NCI-H748 (cell line): ENCODE data around the gene PTPRN2.

Experiments
- DNase-seq: peaks from one replicate; lab custom pipeline; 2025; ENCODE audit not compliant: unreplicated experiment; lab: John Stamatoyannopoulos, UW

Gene PTPRN2

DNA sequence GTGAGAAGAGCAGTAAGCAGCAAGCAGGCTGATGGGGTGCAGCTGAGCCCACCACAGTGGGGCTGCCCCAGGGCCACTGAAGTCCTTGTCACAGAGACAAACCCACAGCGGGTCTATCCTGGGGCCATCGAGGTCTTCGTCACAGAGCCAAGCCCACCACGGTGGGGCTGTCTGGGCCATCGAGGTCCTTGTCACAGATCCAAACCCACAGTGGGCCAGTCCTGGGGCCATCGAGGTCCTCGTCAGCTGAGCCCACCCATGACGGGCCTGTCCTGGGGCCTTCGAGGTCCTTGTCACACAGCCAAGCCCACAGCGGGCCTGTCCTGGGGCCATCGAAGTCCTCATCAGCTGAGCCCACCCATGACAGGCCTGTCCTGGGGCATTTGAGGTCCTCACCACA is 700.9 kb downstream of the PTPRN2 start:
- DNase-seq: no peak

DNA sequence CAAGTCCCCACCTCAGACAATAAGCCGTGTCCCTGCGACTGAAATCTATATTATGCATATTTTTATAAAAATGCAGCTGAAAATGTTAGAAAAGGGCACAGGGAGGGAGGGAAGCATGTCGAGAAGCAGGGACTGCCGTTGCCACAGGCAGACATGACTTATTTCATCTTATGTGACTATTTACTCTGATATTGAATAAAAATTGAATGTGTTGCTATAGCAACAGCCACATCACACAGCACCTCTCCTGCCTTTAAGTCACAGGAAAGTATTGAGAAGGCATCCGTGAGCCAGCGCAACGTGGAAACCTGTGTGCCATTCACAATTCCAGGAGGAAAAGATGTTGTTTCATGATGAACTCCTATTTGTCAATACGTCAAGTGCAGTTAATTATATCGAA is 701.4 kb downstream of the PTPRN2 start:
- no peak for DNase-seq

DNA sequence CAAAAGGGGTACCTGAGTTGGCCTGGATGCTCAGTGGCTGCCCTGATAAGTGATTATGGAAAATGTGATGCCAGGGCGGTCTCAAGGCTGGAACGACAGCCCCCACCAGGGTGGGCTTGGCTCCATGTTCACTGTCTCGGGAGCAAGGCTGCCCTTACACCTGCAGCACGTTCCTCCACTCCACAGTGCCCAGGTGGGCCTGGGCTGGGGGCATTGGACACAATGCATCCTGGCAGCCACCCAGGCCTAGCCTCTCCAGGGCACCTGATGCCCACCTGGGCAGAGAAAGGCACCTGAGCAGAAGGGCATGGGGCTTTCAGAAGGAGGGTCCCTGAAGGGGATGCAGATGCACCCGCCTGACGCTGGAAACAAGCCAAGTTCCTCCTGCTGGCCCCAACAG is 702.5 kb downstream of the PTPRN2 start:
- DNase-seq: no peak

DNA sequence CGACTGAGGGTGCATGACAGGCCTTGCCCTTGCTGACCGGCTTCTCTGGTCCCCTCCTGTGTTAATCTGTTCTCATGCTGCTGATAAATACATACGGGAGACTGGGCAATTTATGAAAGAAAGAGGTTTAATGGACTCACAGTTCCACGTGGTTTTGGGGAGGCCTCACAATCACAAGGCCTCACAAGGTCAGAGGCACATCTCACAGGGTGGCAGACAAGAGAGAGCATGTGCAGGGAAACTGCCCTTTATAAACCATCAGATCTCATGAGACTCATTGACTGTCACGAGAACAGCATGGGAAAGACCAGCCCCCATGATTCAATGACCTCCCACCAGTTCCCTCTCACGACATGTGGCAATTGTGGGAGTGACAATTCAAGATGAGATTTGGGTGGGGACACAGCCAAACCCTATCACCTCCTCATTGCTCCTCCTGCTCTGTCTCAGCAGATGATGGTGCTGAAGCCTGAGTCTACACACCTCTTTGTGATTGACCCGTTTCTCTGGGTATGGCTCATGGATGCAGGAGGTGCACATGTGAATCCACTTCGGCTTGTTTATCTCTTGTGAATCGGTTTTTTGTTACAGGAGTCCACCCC is 703.1 kb downstream of the PTPRN2 start:
- DNase-seq: no peak

DNA sequence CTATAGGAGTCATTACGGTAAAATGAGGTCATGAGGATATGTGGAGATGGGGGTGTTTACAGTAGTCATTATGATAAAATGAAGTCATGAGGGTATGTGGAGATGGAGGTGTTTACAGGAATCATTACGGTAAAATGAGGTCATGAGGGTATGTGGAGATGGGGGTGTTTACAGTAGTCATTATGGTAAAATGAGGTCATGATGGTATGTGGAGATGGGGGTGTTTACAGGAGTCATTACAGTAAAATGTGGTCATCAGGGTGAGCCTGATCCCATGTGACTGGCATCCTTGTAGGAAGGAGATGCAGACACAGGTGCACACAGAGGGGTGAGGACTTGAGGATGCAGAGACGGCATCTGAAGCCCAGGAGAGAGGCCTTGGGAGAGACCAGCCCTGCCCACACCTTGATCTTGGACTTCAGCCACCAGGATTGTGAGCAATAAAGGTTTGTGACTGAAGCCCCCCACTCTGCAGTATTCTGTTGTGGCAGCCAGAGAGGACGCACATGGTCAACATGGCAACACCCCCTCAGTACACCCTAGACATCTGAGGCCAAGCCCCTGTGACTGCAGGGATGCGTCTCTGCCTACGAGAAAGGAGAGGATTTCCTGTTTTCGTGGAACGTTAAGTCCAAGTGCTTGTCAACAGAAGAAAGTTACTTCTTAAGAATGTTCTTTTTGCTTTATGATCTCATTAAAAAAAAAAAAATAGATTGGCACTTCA is 706.4 kb downstream of the PTPRN2 start:
- DNase-seq: peak; percentile 22

DNA sequence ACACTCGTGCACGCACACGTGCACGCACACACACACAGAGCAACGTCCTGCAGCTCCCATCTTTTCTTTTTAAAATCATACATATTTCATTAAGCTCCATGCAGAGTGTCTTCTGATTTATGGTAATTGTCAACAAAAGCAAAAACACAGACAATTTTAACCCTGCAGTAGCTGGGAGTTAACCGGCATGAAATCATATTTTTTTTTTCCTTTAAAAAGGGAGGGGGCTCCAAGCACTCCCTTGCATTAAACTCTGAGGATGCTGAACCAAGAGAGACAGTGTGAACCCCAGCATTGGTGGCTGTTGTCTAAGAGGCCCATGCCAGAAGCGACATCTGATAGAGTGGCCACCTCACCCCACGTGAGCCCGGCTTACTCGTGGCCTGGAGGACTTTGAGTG is 708.2 kb downstream of the PTPRN2 start:
- no peak for DNase-seq

DNA sequence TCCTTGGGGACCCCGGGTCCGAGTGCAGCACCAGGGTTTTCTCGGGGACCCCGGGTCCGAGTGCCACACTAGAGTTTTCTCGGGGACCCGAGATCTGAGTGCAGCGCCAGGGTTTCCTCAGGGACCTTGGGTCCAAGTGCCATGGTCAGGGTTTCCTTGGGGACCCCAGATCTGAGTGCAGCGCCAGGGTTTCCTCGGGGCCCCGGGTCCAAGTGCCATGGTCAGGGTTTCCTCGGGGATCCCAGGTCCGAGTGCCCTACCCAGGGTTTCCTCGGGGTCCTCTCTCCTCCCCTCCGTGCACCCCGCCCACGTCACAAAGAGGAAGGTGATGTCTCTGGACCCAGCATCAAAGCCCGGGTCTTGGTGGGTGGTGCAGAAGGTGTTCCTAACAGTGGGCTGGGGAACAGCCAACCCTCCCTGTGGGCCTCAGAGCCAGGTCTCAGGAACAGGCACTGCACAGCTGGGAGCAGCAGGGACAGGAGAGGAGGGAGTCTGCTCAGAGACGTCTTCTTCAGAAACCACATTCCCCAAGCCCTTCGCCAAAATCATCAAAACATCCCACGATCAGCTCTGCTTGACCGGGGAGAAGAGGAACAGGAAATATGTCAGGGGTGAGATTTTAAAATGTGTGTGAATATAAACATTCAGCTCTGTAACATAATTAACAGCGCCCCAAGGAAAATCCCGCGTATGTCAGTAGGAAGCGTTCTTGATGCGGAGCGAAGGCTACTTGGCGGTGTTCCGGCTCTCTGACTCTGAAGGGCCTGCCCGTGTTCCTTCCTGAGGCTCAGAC is 710.1 kb downstream of the PTPRN2 start:
- DNase-seq: no peak

DNA sequence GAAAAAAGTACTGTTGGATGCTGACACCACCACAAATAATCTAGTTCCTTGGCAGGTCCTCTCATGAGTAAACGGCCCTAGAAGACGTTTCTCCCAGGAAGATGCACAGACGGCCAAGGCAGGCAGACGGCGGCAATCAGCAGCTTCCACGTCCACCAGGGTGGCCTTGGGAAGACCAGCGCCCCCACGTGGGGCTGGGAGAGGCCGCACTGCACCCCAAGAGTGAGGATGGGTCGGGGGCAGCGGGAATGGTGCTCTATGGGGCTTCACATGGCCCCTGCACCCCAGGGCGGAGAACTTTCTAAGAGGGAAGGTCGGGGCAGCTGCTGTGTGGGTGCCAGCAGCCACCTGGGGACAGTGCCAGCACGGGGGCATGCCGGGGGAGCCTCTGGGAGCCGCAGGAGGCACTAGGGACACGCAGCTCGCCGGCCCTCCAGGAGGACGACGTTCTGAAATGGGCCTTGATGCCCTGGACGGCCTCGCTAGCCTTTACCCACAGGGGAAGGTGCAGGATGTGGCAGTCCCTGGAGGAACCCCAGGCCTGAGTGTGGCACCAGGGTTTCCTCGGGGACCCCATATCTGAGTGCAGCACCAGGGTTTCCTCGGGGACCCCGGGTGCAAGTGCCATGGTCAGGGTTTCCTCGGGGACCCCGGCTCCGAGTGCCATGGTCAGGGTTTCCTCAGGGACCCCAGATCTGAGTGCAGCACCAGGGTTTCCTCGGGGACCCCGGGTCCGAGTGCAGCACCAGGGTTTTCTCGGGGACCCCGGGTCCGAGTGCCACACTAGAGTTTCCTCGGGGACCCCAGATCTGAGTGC is 710.9 kb downstream of the PTPRN2 start:
- no peak for DNase-seq

DNA sequence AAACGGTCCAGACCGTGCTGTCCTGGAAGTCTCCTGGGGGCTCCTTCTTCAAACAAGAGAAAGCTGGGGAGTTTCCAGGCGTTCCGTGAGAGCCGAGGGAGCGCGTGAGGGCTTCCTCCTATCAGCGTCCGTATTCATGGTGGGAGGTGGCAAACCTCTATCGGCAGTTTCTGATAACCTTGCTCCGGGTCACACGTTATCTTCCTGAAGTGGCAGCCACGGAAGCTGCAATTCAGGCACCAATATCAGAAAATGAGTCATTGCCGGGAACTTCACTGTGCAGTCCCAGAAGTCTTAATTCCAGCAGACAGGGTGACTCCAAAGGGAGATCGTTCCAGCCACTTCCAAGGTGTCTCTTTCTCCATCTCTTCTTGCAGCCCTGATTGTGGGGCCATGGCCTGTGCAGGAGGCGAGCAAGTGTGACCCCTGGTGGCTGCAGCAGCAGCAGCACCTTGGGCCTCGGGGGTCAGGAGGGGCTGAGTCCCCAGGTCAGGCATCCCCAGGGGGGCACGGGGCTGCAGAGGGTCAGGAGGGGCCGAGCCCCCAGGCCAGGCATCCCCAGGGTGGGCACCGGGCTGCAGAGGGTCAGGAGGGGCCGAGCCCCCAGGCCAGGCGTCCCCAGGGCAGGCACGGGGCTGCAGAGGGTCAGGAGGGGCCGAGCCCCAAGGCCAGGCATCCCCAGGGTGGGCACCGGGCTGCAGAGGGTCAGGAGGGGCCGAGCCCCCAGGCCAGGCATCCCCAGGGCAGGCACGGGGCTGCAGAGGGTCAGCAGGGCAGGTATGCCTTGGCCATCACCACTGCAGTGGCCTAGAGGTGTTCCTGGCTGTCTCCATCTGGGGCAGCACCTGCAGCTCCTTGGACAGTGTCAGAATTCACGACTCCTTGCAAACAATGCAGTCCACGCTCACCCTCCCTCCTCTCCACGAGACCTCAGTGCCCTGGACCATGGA is 712.1 kb downstream of the PTPRN2 start:
- DNase-seq: peak; percentile 43

DNA sequence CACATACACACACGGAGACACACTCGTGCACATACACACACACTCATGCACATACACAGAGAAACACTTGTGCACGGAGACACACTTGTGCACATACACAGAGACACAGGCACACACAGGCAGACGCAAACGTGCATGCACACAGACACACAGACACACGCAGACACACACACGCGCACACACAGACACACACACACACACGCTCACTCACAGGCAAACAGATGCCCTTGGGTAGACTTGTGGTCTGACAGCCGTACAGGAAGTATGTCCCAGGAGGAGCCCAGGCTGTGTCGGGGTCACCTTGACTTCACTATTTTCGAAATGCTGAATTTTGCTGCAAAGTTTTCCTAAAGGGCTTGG is 712.8 kb downstream of the PTPRN2 start:
- DNase-seq: no peak

DNA sequence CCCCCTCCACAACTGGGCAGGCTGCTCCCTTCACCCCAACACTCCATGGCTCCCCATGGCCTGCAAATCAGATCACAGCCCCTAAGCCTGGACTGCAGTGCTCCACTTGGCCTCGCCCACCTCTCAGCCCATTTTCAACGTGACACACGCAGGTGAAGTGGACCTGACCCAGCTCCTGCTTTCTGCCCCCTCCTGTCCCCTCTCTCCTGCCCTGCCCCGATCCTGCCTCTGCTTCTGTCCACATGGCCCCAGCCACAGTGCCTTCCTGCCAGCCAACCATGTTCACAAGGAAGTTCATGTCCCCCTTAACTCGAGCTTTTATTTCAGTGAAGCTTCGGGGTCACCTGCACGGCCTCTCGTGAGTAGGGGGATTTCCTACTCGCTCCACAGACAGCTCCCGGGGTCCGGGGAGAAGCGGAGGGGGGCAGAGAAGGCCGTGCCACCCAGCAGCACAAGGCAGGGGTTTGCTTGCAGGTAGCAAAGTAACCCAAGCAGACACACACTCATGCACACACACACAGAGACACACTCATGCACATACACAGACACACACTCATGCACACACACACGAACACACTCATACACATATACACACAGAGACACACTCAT is 713.3 kb downstream of the PTPRN2 start:
- DNase-seq: no peak

DNA sequence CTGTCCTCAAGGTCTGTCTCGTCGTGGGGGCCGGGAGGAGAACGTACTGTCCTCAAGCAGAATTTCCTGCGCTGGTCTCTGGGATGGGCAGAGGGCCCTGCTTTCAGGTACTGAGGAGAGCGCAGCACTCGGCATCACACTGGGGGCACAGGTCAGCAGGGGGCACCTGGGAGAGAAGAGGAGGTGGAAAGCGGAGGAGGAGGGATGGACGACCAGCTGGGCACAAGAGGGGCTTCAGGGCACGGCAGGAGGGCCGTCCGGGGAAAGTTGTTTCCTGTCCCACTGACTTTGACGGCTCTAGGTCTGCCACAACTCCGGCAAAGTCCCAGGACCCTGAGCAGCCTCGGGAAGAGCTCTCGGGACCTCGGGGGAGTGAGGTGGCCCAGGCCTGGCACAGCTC is 714.0 kb downstream of the PTPRN2 start:
- no peak for DNase-seq

DNA sequence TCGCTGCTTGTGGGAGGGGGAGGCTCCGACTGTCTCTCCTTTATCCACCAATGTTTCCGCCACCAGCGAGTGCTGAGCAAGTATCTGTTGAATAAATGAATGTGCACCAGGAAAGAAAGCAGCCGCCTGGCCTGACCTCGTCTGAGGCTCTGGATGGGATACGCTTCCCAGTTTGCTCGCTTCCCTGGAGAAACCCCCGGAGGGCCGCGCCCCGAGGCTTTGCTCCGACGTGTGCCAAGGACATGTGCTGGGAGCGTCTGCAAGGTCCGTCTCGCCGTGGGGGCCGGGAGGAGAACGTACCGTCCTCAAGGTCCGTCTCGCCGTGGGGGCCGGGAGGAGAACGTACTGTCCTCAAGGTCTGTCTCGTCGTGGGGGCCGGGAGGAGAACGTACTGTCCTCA is 714.4 kb downstream of the PTPRN2 start:
- no peak for DNase-seq

DNA sequence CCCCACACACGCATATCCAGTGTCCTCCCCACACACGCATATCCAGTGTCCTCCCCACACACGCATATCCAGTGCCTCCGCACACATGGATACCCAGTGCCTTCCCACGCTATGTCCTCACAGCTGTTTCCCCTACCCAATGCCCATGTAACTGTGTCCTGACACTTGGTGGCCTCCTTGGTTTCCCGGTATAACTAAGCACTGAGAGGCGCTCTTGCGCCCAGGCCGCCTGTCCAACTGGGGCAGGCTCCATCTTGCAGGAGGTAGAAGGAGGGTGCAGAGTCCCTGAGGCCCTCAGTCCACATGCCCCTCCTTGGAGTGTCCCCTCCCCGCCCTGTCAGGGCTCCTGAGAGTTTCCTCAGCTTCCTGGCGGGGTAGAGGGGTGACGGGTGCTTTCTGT is 715.2 kb downstream of the PTPRN2 start:
- DNase-seq: no peak

DNA sequence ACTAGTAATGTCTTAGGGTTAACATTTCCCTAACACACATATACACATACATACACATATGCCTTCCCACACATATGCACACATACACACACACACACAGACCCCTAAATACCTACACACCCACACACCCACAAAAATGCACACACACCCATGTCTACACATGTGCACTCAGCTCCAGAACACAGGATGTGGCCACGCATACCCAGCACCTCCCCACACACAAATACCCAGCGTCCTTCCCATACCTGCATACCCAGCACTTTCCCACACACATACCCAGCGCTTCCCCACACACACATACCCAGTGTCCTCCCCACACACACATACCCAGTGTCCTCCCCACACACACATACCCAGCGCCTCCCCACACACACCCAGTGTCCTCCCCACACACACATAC is 715.9 kb downstream of the PTPRN2 start:
- no peak for DNase-seq

DNA sequence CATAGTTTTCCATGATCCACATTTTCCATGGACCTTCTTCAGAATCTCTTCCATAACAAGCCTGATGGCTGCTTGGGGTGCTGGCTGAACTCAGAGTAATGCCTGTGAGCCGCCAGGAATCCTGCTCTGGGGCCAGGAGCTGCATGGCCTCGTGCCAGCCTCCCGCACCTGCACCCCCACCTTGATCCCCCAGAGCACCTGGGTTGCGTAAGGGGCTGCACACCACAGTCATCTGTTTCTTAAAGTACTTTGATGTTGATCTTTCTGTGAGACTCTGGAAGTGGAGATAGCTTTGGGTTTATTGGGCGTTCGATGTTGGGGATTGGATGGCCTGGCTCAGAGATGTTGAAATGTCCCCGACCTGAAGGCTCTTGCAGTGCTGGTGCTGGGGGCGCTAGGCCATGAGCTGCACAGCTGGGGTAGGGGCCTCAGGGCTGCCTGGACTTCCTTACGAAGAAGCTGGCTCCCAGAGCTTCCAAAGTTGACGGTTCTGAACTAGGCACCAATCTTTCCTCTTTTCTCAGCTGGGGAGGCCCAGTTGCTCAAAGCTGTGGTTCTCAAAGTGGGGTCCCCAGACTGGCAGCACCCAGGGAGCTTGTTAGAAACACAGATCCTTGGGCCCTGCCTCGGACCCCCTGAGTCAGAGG is 716.9 kb downstream of the PTPRN2 start:
- no peak for DNase-seq

DNA sequence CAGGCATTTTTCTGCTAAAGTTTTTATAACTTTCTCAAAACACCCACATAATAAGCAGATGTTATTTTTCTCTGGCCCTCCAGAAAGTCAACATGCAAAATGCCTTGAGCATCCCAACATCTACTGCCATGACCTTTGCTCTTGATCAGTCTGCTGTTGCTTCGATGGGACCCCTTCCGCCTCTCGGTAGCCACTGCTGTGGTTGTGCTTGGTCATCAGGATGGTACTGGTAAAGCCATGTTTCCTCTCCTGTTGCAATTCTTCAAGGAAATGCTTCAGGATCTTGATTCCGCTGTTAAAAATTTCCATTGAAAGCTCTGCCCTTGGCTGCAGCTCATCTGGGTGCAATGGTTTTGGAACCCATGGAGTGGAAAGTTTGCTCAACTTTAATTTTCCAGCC is 717.8 kb downstream of the PTPRN2 start:
- DNase-seq: no peak

DNA sequence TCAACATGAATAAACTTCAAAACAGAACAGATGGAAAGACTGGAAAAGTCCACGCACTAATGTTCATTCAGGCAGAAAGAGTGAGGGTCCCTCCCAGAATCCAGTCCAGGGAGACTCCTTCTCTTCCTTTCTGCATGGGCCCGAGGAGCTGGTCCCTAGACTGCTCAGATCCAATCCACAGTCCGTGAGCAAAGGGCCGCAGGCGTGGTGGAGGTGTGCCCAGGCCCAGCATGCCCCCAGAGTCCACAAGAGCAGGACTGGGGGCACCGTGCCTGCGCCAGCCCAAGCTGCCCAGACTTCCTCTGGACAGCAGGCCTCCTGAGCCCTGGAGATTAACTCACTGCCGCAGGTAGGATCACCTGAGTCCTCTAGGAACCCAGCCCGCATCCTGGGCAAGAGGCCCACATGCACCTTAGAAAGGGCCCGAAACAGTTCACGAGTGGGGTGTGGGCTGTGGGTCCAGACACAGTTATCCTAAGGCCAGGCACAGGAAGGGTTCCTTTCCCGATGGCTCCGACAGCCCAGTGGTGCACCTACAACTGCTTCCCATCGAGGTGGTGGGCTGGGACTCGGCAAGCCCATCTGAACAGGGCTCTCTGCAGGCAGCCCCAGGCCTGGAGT is 719.8 kb downstream of the PTPRN2 start:
- DNase-seq: no peak

DNA sequence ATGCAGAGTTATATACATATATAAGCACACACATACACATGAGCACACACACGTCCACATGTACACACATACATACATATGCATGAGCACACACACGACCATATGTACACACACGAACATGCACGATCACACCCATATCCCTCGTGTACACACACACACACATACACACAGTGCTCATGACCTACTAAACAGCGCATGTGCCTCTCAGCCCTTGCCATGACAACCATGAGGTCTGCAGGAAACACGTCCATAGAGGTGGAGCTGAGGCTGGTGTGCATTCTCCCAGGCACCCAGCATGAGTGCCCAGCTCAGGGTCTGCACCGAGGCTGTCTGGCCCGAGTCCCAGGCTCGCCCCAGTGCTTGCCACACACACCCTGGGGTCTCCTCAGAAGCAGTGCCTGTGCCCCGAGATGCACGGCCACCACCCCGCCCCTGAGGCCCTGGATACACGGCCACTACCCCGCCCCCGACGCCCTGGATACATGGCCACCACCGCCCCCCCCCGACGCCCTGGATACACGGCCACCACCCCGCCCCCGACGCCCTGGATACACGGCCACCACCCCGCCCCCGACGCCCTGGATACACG is 721.2 kb downstream of the PTPRN2 start:
- DNase-seq: no peak
